Activated CD8-positive, alpha-beta T cell treated with anti-CD3 and anti-CD28 coated beads for 36 hours (primary cell): ENCODE data around the gene MYG1. TPM values are rescaled to one million over a fixed set of nuclear protein-coding genes. Genes with fewer than 3 reads are reported as not detected.

Source experiments
- ATAC-seq: fragments of 200-7000 bp; cut with Tn5 transposase; one replicate; pipeline ENCODE4 v1.10.0; 2021; ENCODE audit warnings: mild to moderate bottlenecking, moderate library complexity
- CTCF ChIA-PET: fragments of 350-600 bp; sonication (Branson Sonifier 250); formaldehyde crosslinking; loops from one replicate; lab custom pipeline; 2021; ENCODE audit warnings: antibody characterized with exemption; lab: Charles Lee
- POLR2A ChIA-PET: fragments of 350-600 bp; sonication (Branson Sonifier 250); formaldehyde crosslinking; loops from one replicate; lab custom pipeline; 2021; ENCODE audit warnings: antibody characterized with exemption; lab: Charles Lee
- DNase-seq: peaks from one replicate; pipeline ENCODE4 v3.0.0-alpha.2; 2020
- H3K27ac Mint-ChIP-seq: one replicate; pipeline ENCODE4 v1.8.0; 2021; ENCODE audit warnings: mild to moderate bottlenecking, mixed read lengths
- H3K27me3 Mint-ChIP-seq: one replicate; pipeline ENCODE4 v1.8.0; 2021; ENCODE audit warnings: mixed read lengths
- H3K36me3 Mint-ChIP-seq: one replicate; pipeline ENCODE4 v1.8.0; 2021; ENCODE audit warnings: low read depth, mixed read lengths
- H3K4me1 Mint-ChIP-seq: one replicate; pipeline ENCODE4 v1.8.0; 2021; ENCODE audit warnings: low read depth, mixed read lengths
- H3K4me3 Mint-ChIP-seq: one replicate; pipeline ENCODE4 v1.8.0; 2021; ENCODE audit warnings: mild to moderate bottlenecking, moderate library complexity, mixed read lengths
- H3K9me3 Mint-ChIP-seq: one replicate; pipeline ENCODE4 v1.8.0; 2021; ENCODE audit warnings: mixed read lengths
- intact Hi-C: fragments of 100-400 bp; cut with micrococcal nuclease; formaldehyde crosslinking; loops from one replicate; pipeline ENCODE4 v1.10.0; 2022
- total RNA-seq, 2 experiments: library from RNA; stranded (reverse); gene quantifications; one replicate each; pipeline ENCODE4 v1.2.3, GENCODE V29; 2021
- TF ChIP-seq, protein P1 (sequence below): fragments of 200-600 bp; IDR thresholded peaks from one replicate; pipeline ENCODE4 v1.8.0; 2022; ENCODE audit warnings: antibody characterized with exemption, mild to moderate bottlenecking

The MYG1 gene
- total RNA-seq, 2 experiments from 2014 or later = 69.5 to 70.9 TPM

DNA sequence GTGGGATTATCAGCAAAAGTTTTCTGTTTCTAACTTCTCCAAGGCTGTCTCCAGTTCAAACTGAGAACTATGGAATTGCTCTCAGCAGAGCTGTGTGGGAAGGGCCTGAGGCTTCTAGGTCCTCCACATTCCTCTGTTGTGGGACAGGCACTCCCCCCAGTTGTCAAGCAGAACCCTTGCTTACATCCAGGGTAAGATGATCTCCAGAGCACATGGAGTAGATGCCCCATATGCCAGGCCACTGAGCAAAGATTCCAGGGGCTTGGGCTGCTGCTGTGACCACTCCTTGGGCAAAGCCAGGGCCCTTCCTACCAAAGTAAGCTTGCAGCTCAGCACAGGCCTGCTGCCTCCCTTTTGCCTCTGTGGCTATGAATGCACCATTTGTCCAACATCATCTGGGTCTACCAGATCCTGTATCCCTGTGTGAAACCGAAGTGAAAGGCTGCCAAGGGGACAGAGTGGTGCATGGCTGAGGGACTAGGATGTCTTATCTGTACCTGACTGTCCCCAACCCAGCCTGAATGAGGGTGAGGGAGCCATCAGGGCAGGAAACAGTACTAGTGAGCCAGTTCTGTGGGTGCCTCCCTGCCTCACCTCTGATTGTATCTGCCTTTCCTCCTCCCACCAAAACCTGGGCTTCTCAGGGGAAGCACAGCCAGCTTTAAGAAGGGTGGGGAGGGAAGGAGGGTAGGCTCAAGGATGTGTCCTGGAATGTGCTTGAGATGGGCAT, 44.5 kb upstream of the MYG1 start:
- TF ChIP-seq, protein P1, sequence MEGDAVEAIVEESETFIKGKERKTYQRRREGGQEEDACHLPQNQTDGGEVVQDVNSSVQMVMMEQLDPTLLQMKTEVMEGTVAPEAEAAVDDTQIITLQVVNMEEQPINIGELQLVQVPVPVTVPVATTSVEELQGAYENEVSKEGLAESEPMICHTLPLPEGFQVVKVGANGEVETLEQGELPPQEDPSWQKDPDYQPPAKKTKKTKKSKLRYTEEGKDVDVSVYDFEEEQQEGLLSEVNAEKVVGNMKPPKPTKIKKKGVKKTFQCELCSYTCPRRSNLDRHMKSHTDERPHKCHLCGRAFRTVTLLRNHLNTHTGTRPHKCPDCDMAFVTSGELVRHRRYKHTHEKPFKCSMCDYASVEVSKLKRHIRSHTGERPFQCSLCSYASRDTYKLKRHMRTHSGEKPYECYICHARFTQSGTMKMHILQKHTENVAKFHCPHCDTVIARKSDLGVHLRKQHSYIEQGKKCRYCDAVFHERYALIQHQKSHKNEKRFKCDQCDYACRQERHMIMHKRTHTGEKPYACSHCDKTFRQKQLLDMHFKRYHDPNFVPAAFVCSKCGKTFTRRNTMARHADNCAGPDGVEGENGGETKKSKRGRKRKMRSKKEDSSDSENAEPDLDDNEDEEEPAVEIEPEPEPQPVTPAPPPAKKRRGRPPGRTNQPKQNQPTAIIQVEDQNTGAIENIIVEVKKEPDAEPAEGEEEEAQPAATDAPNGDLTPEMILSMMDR = no peak
- Mint-ChIP-seq H3K36me3 (peaks cover 11% of the 10 kb centered on the region), H3K4me3 (no peak overlapping the region), H3K4me1 (peaks cover 45% of the 10 kb centered on the region), H3K27me3 (no peaks in the 10 kb centered on the region), H3K9me3 (no peaks in the 10 kb centered on the region), H3K27ac (peak overlapping the region; percentile 49)
- DNase-seq (no peak), ATAC-seq (no peak)
- intact Hi-C loops = no loop called here
- POLR2A ChIA-PET = interaction anchor here (0.9 to 1.6 kb wide), 3 partner anchors 66 to 163 kb away, joined by 3 to 6 read pairs (median 3); partner anchors contain the start of genes AAAS, CSAD and ZNF740
- CTCF ChIA-PET = interaction anchor here (0.9 to 6.4 kb wide), 5 partner anchors 12 to 43 kb away, joined by 3 to 100 read pairs (median 4); partner anchors contain the start of gene ESPL1

GRCh38 chr12:53255996-53256395, 43.5 kb upstream of the MYG1 start:
- no peak overlapping the region for H3K4me3 Mint-ChIP-seq
- intact Hi-C loops = no loop called here
- ATAC-seq (no peak), DNase-seq (no peak)
- peaks cover 44% of the 10 kb centered on the region for H3K4me1 Mint-ChIP-seq
- ChIA-PET POLR2A (interaction anchor here (1.6 to 1.8 kb wide), 3 partner anchors 11 to 76 kb away, joined by 6 to 12 read pairs (median 7); partner anchors contain the start of genes CSAD, ESPL1 and ZNF740), CTCF (interaction anchor here (1.0 to 6.4 kb wide), 6 partner anchors 11 to 157 kb away, joined by 3 to 55 read pairs (median 4); partner anchors contain the start of gene ESPL1)
- TF ChIP-seq, protein P1 = no peak
- H3K27me3 Mint-ChIP-seq = no peaks in the 10 kb centered on the region
- peaks cover 11% of the 10 kb centered on the region for H3K36me3 Mint-ChIP-seq
- H3K27ac Mint-ChIP-seq = peak overlapping the region; percentile 49
- no peaks in the 10 kb centered on the region for H3K9me3 Mint-ChIP-seq

DNA sequence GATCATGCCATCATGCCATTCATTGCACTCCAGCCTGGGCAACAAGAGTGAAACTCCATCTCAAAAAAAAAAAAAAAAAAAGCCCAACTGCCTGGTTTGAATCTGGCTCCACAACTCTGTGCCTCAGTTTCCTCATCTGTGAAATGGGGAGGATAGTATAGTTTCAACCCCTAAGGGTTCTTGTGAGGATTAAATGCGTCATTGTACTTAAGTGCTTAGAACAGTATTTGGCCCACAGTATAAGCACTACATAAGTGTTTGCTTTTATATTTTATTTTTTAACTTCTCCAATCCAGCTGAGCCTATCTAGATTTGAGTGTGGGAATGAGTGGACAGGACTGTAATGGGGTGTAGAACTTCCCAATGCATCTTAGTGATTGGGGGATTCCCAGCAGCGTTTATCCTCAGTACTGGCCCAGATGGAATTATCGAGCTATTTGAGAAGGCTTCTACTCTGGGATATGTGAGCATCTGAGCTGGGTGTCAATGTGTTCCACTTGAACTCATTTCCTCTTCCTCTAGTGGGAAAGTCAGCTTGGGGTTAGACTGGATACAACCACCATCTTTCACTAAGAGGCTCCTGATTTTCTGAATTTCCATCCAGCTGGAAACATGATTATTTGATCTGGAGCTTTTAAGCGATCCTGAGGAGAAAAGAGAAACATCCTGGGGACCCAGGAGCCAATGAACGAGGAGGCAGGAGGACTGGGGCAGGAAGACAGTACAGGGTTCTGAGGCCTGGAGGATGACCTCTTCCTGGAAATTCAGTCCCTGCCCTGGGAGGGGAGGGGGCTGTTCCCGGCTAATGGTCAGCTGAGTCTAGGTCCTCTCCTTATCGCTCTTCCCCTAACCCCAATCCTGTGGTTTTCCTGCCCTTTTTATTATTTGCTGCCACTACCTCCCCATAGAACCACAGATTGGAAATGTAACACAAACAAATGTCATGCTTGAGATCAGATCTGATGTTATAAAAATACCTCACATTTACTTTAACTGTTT, 40.7 kb upstream of the MYG1 start:
- H3K27ac Mint-ChIP-seq = no peak overlapping the region
- intact Hi-C loops = no loop called here
- H3K36me3 Mint-ChIP-seq = peaks cover 4% of the 10 kb centered on the region
- H3K27me3 Mint-ChIP-seq = no peaks in the 10 kb centered on the region
- POLR2A ChIA-PET = interaction anchor here (1.0 kb wide), 1 partner anchor 8 kb away, joined by 6 read pairs; no protein-coding TSS in a partner anchor
- no peaks in the 10 kb centered on the region for H3K9me3 Mint-ChIP-seq
- TF ChIP-seq, protein P1 = no peak
- CTCF ChIA-PET = interaction anchor here (1.0 to 2.9 kb wide), 7 partner anchors 9 to 99 kb away, joined by 3 to 11 read pairs (median 5); partner anchors contain the start of genes AAAS, ESPL1 and PFDN5
- H3K4me1 Mint-ChIP-seq = peaks cover 26% of the 10 kb centered on the region
- ATAC-seq (no peak), DNase-seq (no peak)
- H3K4me3 Mint-ChIP-seq = no peak overlapping the region

DNA sequence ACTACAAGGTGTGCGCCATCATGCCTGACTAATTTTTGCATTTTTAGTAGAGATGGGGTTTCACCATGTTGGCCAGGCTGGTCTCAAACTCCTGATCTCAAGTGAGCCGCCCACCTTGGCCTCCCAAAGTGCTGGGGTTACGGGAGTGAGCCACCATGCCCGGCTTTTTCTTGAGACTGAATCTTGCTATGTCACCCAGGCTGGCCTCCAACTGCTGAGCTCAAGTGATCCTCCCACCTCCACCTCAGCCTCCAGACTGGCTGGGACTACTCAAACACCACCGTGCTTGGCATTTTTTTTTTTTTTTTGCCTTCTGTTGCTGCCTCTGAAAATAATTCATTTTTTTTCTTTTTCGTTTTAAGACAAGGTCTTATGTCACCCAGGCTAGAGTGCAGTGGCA, 39.6 kb upstream of the MYG1 start:
- H3K27me3 Mint-ChIP-seq = no peaks in the 10 kb centered on the region
- H3K4me3 Mint-ChIP-seq = no peak overlapping the region
- peaks cover 2% of the 10 kb centered on the region for H3K36me3 Mint-ChIP-seq
- CTCF ChIA-PET = interaction anchor here (1.0 to 2.1 kb wide), 3 partner anchors 36 to 62 kb away, joined by 3 to 7 read pairs (median 5); partner anchors contain the start of genes AAAS and PFDN5
- TF ChIP-seq, protein P1 = no peak
- intact Hi-C loops = no loop called here
- H3K9me3 Mint-ChIP-seq = no peaks in the 10 kb centered on the region
- no peak overlapping the region for H3K27ac Mint-ChIP-seq
- no peak for DNase-seq
- ATAC-seq = no peak
- POLR2A ChIA-PET = no interaction called here
- peaks cover 21% of the 10 kb centered on the region for H3K4me1 Mint-ChIP-seq
